Measurements from ENCODE around the gene CBY3. TPM values are rescaled to one million over a fixed set of nuclear protein-coding genes. Genes with fewer than 3 reads are reported as not detected.
"Not testable (repeated sequence)": the region's sequence is repeated elsewhere in the genome, so short reads cannot be mapped to it uniquely, and the experiment has no call there.

CBY3 gene
- total and polyA plus RNA-seq, 2 of the 4 experiments (the other 2 are of a cell fraction), result 0.18 TPM; not detected in 1

- H3K27me3 ChIP-seq (ENCODE audit: control insufficient read depth, insufficient read depth, low read length); H2AK5ac ChIP-seq (ENCODE audit: low read depth, low read length); H3K18ac ChIP-seq (ENCODE audit: low read depth, low read length); BruUV-seq (replicated peaks); H3K14ac ChIP-seq (replicated peaks; ENCODE audit: low read depth, low read length); H2BK15ac ChIP-seq (ENCODE audit: low read depth, low read length); H3K4me2 ChIP-seq (ENCODE audit: low read depth, low read length); in situ Hi-C loops (cut with MboI; ENCODE audit: low sequenced_read_pairs); H4K8ac ChIP-seq (ENCODE audit: low read depth in 2 of 2, low read length in 2 of 2); H2BK120ac ChIP-seq (ENCODE audit: low read depth, low read length); H3K9ac ChIP-seq (ENCODE audit: low read depth, low read length); ATAC-seq (ENCODE audit: low read depth); H3K36me3 ChIP-seq (ENCODE audit: control insufficient read depth, insufficient read depth, low read length); H2BK5ac ChIP-seq (ENCODE audit: low read depth, low read length, poor library complexity, severe bottlenecking); H3K56ac ChIP-seq (ENCODE audit: extremely low read depth, insufficient read depth, low read length); H3K27ac ChIP-seq (ENCODE audit: insufficient read depth, low read length); H3K79me1 ChIP-seq (ENCODE audit: low read depth in 1 of 2, low read length in 2 of 2); H4K5ac ChIP-seq (ENCODE audit: low read depth, low read length); H3K9me3 ChIP-seq (ENCODE audit: control insufficient read depth, insufficient read depth, low read length); H2AK9ac ChIP-seq (replicated peaks; ENCODE audit: low read depth, low read length, poor library complexity); H4K91ac ChIP-seq (ENCODE audit: insufficient read depth, low read depth, low read length); H3K23ac ChIP-seq (ENCODE audit: low read depth, low read length); H3K4me3 ChIP-seq (ENCODE audit: insufficient read depth, low read depth, low read length); H4K20me1 ChIP-seq (ENCODE audit: insufficient read depth, low read length); dilution Hi-C loops (cut with HindIII; ENCODE audit: low sequenced_read_pairs, unreplicated experiment); H2AFZ ChIP-seq (replicated peaks; ENCODE audit: low read length, poor library complexity); H3K9me1 ChIP-seq (ENCODE audit: insufficient read depth, low read length); H3K4ac ChIP-seq (ENCODE audit: low read depth, low read length); H2BK20ac ChIP-seq (ENCODE audit: low read depth, low read length); intact Hi-C loops (cut with micrococcal nuclease); POLR2A ChIA-PET (ENCODE audit: unreplicated experiment); H3K4me1 ChIP-seq (ENCODE audit: control insufficient read depth, insufficient read depth, low read length); CTCF ChIA-PET; DNase-seq: not testable (repeated sequence)
- WGBS, 2 experiments (ENCODE audit: extremely low coverage in 2 of 2, insufficient read length in 1 of 2), result no CpG with 5 or more reads among the region's 2 CpGs
Observed at GRCh38 chr5:179653135-179653534, 27.7 kb downstream of the CBY3 start.

- H4K5ac ChIP-seq (ENCODE audit: low read depth, low read length); H4K8ac ChIP-seq (ENCODE audit: low read depth in 2 of 2, low read length in 2 of 2); H3K23ac ChIP-seq (ENCODE audit: low read depth, low read length); H3K4me1 ChIP-seq (ENCODE audit: control insufficient read depth, insufficient read depth, low read length); POLR2A ChIA-PET (ENCODE audit: unreplicated experiment); BruUV-seq (replicated peaks); H2BK5ac ChIP-seq (ENCODE audit: low read depth, low read length, poor library complexity, severe bottlenecking); H2AK5ac ChIP-seq (ENCODE audit: low read depth, low read length); H3K9me3 ChIP-seq (ENCODE audit: control insufficient read depth, insufficient read depth, low read length); in situ Hi-C loops (cut with MboI; ENCODE audit: low sequenced_read_pairs); H3K4me3 ChIP-seq (ENCODE audit: insufficient read depth, low read depth, low read length); H3K4ac ChIP-seq (ENCODE audit: low read depth, low read length); H3K79me1 ChIP-seq (ENCODE audit: low read depth in 1 of 2, low read length in 2 of 2); H2BK15ac ChIP-seq (ENCODE audit: low read depth, low read length); H3K56ac ChIP-seq (ENCODE audit: extremely low read depth, insufficient read depth, low read length); dilution Hi-C loops (cut with HindIII; ENCODE audit: low sequenced_read_pairs, unreplicated experiment); DNase-seq; CTCF ChIA-PET; H3K27me3 ChIP-seq (ENCODE audit: control insufficient read depth, insufficient read depth, low read length); H3K18ac ChIP-seq (ENCODE audit: low read depth, low read length); H4K91ac ChIP-seq (ENCODE audit: insufficient read depth, low read depth, low read length); H3K4me2 ChIP-seq (ENCODE audit: low read depth, low read length); intact Hi-C loops (cut with micrococcal nuclease); ATAC-seq (ENCODE audit: low read depth); H2AK9ac ChIP-seq (replicated peaks; ENCODE audit: low read depth, low read length, poor library complexity); H2BK120ac ChIP-seq (ENCODE audit: low read depth, low read length); H2BK20ac ChIP-seq (ENCODE audit: low read depth, low read length); H3K14ac ChIP-seq (replicated peaks; ENCODE audit: low read depth, low read length); H3K9me1 ChIP-seq (ENCODE audit: insufficient read depth, low read length); H2AFZ ChIP-seq (replicated peaks; ENCODE audit: low read length, poor library complexity); H3K9ac ChIP-seq (ENCODE audit: low read depth, low read length); H3K36me3 ChIP-seq (ENCODE audit: control insufficient read depth, insufficient read depth, low read length); H3K27ac ChIP-seq (ENCODE audit: insufficient read depth, low read length); H4K20me1 ChIP-seq (ENCODE audit: insufficient read depth, low read length): not testable (repeated sequence)
- WGBS, 2 experiments (ENCODE audit: extremely low coverage in 2 of 2, insufficient read length in 1 of 2), result 100% methylated on average over 2 of the region's 26 CpGs; no CpG with 5 or more reads in 1 of the 2 experiments
Observed at GRCh38 chr5:179650245-179650644, 30.6 kb downstream of the CBY3 start.
